D721Med (cell line): ENCODE measurements around the gene ZNF185.
A peak's percentile ranks its signal among the peaks of the same experiment; 100 is the strongest.

Source experiments
- DNase-seq: peaks from one replicate; pipeline ENCODE4 v3.0.0; 2011; ENCODE audit warnings: low spot score; ENCODE audit not compliant: insufficient read length
- FAIRE-seq: peaks from 2 replicates; lab custom pipeline; 2011; peaks lifted over from hg19 to GRCh38; lab: Jason Lieb, UNC
- TF ChIP-seq, protein P1 (sequence below): IDR thresholded peaks from 2 replicates; pipeline ENCODE4 v1.5.1; 2012; ENCODE audit warnings: mild to moderate bottlenecking, control low read depth; ENCODE audit not compliant: insufficient read depth; ENCODE audit errors: missing control alignments

The ZNF185 gene

DNA sequence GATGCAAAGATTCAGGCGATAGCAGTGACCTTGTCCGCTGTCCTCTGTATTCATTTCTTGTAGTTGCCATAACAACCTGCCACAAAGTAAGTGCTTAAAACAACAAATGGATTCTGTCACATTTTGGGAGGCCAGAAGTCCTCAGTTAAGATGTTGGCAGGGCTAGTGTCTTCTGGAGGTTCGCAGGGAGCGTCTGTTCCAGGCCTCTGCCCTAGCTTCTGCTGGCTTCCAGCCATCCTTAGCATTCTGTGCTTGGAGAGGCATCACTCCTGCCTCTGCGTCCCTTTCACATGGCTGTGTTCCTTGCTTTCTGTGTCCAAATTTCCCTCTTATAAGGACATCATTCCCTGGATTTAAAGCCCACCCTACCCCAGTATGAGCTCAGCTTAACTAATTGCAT lies 31.5 kb upstream of the ZNF185 start:
- FAIRE-seq: no peak
- TF ChIP-seq, protein P1, sequence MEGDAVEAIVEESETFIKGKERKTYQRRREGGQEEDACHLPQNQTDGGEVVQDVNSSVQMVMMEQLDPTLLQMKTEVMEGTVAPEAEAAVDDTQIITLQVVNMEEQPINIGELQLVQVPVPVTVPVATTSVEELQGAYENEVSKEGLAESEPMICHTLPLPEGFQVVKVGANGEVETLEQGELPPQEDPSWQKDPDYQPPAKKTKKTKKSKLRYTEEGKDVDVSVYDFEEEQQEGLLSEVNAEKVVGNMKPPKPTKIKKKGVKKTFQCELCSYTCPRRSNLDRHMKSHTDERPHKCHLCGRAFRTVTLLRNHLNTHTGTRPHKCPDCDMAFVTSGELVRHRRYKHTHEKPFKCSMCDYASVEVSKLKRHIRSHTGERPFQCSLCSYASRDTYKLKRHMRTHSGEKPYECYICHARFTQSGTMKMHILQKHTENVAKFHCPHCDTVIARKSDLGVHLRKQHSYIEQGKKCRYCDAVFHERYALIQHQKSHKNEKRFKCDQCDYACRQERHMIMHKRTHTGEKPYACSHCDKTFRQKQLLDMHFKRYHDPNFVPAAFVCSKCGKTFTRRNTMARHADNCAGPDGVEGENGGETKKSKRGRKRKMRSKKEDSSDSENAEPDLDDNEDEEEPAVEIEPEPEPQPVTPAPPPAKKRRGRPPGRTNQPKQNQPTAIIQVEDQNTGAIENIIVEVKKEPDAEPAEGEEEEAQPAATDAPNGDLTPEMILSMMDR: no peak

DNA sequence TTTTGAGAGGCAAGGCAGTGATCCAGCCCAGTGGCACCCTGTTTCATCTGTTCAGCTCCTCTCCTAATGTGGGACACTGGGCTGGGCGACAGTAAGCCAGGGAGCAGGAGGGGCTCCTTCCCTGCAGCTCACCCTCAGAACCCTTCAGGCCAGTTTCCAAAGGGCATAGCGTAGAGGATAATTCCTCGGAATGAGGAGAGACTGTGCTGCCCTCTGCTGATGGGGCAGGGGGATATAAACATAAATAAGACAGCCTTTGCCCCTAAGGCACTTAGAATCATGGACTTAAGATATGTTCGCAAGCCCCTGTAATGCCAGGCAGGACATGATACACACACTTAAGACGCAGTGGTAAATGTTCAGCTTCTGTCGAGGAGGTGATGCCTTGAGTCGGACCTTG lies 27.9 kb upstream of the ZNF185 start:
- no peak for FAIRE-seq
- no peak for DNase-seq
- TF ChIP-seq, protein P1: peak; percentile 10

More for the DNA sequence above, 31.5 kb upstream of the ZNF185 start:
- no peak for DNase-seq

DNA sequence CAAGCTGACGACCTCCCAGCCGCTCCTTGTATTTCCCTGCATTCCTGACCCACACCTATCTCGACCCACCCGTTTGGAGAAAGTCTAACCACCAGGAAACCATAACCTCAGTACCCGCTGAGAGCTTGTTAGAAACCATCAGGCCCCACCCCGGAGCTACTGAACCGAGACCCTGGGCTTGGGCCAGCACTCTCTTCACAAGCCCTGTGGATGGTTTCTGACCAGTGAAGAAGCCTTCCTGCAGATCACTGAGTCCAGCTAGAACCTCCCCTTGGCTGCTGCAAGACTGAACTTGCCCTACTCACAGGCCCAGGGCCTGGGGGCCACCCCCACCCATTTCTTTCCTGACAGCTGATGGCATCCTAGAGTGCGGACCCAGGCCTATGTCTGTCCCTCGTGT lies 26.6 kb upstream of the ZNF185 start:
- TF ChIP-seq, protein P1: no peak
- FAIRE-seq (no peak), DNase-seq (no peak)

DNA sequence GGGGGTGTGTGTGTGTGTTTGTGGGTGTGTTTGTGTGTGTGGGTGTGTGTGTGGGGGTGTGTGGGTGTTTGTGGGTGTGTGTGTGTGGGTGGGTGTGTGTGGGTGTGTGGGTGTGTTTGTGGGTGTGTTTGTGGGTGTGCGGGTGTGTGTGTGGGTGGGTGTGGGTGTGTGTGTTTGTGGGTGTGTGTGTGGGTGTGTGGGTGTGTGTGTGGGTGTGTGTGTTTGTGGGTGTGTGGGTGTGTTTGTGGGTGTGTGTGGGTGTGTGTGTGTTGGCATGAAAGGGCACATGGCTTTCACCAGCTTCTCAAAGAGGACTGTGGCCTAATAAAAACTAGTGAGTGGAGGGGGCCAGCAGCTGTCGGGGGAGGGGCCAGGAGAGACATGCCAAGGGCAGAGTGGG lies 25.3 kb upstream of the ZNF185 start:
- FAIRE-seq (no peak), DNase-seq (no peak)
- TF ChIP-seq, protein P1: no peak

DNA sequence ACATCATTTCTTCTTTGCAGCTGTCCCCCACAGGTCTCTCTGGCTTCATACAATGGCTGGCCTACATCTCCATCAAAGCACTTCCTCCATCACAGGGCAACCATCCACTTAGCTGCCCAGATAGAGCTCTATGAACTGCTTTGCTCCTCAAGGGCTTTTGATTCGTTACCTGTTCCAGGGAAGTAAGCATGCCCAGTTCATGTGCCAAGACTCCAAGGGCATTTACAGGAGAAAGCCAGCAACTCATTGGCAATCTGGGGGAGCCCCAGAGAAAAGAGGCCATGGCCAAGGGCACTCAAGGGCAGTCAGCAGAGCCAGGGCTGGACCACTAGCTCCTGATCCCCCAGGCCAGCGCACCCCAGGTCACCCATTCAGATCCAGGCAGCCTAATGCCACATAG lies 24.5 kb upstream of the ZNF185 start:
- FAIRE-seq (no peak), DNase-seq (no peak)
- TF ChIP-seq, protein P1: no peak

DNA sequence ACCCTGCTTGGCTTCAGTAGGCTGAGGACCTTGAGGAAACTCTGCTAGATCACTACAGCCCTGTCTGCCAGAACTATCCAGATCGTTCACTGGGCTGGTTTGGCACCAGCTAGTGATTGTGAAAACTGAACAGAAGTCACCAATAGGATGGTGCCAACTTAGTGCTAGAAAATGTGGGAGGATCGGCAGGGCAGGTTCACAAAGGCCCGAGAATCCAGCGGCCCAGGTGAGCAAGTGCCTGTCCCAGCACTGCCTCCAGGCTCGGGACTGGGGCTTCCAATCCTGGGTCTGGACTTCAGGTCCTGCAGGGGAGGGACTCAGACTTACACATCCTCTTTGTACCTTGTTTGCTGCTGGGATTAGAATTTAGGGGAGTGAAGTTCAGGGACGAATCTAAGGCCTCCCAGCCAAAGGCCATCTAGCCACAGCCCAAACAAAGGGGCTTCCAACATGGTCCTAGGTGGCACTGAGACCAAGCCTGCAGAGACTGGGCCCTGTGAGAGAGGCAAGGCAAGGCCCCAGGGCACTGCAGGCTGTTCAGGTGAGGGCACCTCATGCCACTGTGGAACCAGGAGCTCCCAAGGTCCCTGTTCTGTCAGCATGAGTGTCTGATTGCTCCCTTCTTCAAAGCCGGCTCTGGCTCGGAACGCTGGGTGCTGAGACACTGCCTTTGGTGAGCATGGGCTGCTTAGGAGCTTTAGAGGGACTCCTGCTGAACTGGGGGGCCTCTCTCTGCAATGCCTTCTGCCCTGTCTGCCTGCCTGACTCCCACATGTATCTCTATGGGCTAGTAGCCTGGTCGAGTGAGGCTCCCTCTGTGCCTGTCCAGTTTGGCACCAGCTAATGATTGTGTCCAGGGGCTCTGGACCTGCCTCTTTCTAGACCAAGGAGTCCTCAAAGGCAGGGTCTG lies 20.7 kb upstream of the ZNF185 start:
- DNase-seq (no peak), FAIRE-seq (no peak)
- TF ChIP-seq, protein P1: no peak
